Neural cell (in vitro differentiated cells): ENCODE results near the gene CRAT. TPM values are rescaled to one million over a fixed set of nuclear protein-coding genes. Genes with fewer than 3 reads are reported as not detected.

ENCODE experiments used
- H2AFZ ChIP-seq: fragments of 200-600, 300-800 bp; sonication (generic), shearing (Covaris generic); 2 replicates; pipeline ENCODE4 v1.6.0; 2014; ENCODE audit warnings: low read depth, mild to moderate bottlenecking, antibody characterized with exemption, low read length, moderate library complexity
- H3F3A ChIP-seq: fragments of 200-600 bp; shearing (Covaris generic); 2 replicates; pipeline ENCODE4 v1.6.1; 2016; ENCODE audit warnings: mild to moderate bottlenecking, moderate library complexity, mixed read lengths, antibody characterized with exemption, low read length; ENCODE audit not compliant: insufficient read depth, poor library complexity, severe bottlenecking
- H3K27ac ChIP-seq: fragments of 200-600, 300-800 bp; sonication (generic), shearing (Covaris generic); 2 replicates; pipeline ENCODE4 v1.5.1; 2014; ENCODE audit warnings: mild to moderate bottlenecking, low read length, moderate library complexity
- H3K27me3 ChIP-seq: fragments of 300-800, 200-600 bp; sonication (generic), shearing (Covaris generic); 2 replicates; pipeline ENCODE4 v1.6.0; 2014; ENCODE audit warnings: mild to moderate bottlenecking, low read depth, low read length, moderate library complexity; ENCODE audit not compliant: insufficient read depth
- H3K36me3 ChIP-seq: fragments of 300-800, 200-600 bp; sonication (generic), shearing (Covaris generic); 2 replicates; pipeline ENCODE4 v1.5.1; 2014; ENCODE audit warnings: mild to moderate bottlenecking, antibody characterized with exemption, low read length, moderate library complexity; ENCODE audit not compliant: insufficient read depth
- H3K4me2 ChIP-seq: fragments of 300-800, 200-600 bp; sonication (generic), shearing (Covaris generic); 2 replicates; pipeline ENCODE4 v1.6.0; 2014; ENCODE audit warnings: mild to moderate bottlenecking, low read length
- H3K4me3 ChIP-seq: fragments of 300-800, 200-600 bp; sonication (generic), shearing (Covaris generic); 2 replicates; pipeline ENCODE4 v1.5.1; 2014; ENCODE audit warnings: mild to moderate bottlenecking, low read length, moderate library complexity
- H3K79me2 ChIP-seq: fragments of 200-600 bp; shearing (Covaris generic); replicated peaks from 2 replicates; pipeline ENCODE4 v1.6.0; 2014; ENCODE audit warnings: mild to moderate bottlenecking, low read length, moderate library complexity; ENCODE audit not compliant: insufficient read depth
- H3K9ac ChIP-seq: fragments of 300-800, 200-600 bp; sonication (generic), shearing (Covaris generic); 2 replicates; pipeline ENCODE4 v1.6.1; 2016; ENCODE audit warnings: mild to moderate bottlenecking, low read length, mixed read lengths
- H3K9me2 ChIP-seq: fragments of 200-600 bp; shearing (Covaris generic); 2 replicates; pipeline ENCODE4 v1.6.1; 2016; ENCODE audit warnings: mild to moderate bottlenecking, low read length, mixed read lengths; ENCODE audit not compliant: insufficient read depth
- H3K9me3 ChIP-seq: fragments of 200-600, 300-800 bp; sonication (generic), shearing (Covaris generic); 2 replicates; pipeline ENCODE4 v1.6.1; 2016; ENCODE audit warnings: mild to moderate bottlenecking, mixed run types, low read length, moderate library complexity, mixed read lengths
- H4K20me1 ChIP-seq: fragments of 200-600 bp; shearing (Covaris generic); 2 replicates; pipeline ENCODE4 v1.6.1; 2016; ENCODE audit warnings: mild to moderate bottlenecking, mixed run types; ENCODE audit not compliant: insufficient read depth
- EP300 ChIP-seq: fragments of 450-650 bp; conservative IDR thresholded peaks from 2 replicates; pipeline ENCODE4 v1.6.1; 2014; ENCODE audit warnings: antibody characterized with exemption, mild to moderate bottlenecking, moderate library complexity; ENCODE audit not compliant: poor library complexity, severe bottlenecking
- EZH2 ChIP-seq: fragments of 200-600, 300-800 bp; shearing (Covaris generic), sonication (generic); IDR thresholded peaks from 2 replicates; pipeline ENCODE4 v1.6.1; 2014; ENCODE audit warnings: antibody characterized with exemption, low read length, borderline replicate concordance, mild to moderate bottlenecking; ENCODE audit not compliant: insufficient read depth, poor library complexity, severe bottlenecking
- MXI1 ChIP-seq: fragments of 450-650 bp; conservative IDR thresholded peaks from 2 replicates; pipeline ENCODE4 v1.6.1; 2014; ENCODE audit warnings: antibody characterized with exemption, mild to moderate bottlenecking; ENCODE audit not compliant: poor library complexity, severe bottlenecking
- POLR2AphosphoS5 ChIP-seq: IDR thresholded peaks from 2 replicates; pipeline ENCODE4 v1.6.1; 2012
- RAD21 ChIP-seq: fragments of 450-650 bp; conservative IDR thresholded peaks from 2 replicates; pipeline ENCODE4 v1.6.1; 2014; ENCODE audit warnings: antibody characterized with exemption, mild to moderate bottlenecking, moderate library complexity
- SMC3 ChIP-seq: fragments of 450-650 bp; conservative IDR thresholded peaks from 2 replicates; pipeline ENCODE4 v1.6.1; 2014; ENCODE audit warnings: antibody characterized with exemption, mild to moderate bottlenecking, moderate library complexity; ENCODE audit not compliant: poor library complexity
- TAF1 ChIP-seq: IDR thresholded peaks from 2 replicates; pipeline ENCODE4 v1.6.1; 2012; ENCODE audit warnings: low read depth
- polyA plus RNA-seq: library from polyadenylated mRNA; depleted of rRNA; stranded (reverse); fragments of >200 nt; gene quantifications from 2 replicates; pipeline ENCODE4 v1.2.3, GENCODE V29; 2014
- TF ChIP-seq, protein P1 (sequence below): IDR thresholded peaks from 2 replicates; pipeline ENCODE4 v1.6.1; 2012; ENCODE audit warnings: borderline replicate concordance
- TF ChIP-seq, protein P2 (sequence below): fragments of 450-650 bp; IDR thresholded peaks from 2 replicates; pipeline ENCODE4 v1.5.1; 2014; ENCODE audit warnings: antibody characterized with exemption, mild to moderate bottlenecking, moderate library complexity; ENCODE audit not compliant: poor library complexity, severe bottlenecking

The CRAT gene
- polyA plus RNA-seq, 1 donor from 2014 or later, result 14.3 TPM

DNA sequence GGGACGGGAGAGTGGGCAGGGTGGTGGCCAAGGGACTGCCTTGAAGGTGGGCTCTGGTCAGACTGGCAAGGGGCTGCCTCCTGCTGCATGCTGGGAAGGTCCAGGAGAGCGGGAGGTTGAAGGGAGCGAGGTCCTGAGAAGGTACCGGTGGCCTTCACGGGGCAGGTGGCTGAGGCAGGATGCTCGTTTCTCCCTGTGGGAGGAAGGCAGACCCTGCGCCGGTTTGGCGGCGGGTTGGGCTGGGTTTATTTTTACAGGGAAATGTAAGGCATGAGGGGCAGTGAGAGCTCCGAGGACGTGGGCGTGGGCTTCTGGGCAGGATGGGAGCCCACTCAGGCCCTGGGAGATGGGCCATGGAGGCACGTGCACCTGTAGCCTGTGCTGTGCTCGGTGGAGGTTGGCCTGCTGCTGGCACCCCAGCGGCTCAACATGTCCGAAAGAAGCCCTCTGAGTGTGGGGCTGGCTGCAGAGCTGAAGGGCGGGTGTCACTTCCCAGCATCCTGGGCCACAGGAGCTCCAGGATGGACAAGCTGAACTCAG is 40.1 kb upstream of the CRAT start:
- no peaks in the 10 kb centered on the region for H3K36me3 ChIP-seq

DNA sequence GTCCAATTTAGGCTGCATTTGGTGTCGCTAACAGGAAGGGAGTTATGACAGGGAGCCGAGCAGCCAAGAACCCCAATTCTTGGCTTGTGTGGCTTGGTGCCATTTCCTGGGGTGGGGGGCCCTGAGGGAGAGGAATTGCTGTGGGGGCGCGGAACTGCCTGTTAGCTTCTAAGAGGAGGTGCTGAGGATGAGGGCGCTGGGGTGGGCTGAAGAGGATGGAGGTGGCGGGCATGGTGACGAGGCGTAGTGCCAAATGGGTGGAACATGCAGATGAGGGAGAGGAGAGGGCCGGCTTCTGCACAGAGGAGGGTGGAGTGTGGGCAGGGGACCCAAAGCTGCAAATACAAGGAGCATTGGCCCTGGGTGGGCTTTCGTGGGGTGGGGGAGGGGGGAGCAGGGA is 39.5 kb upstream of the CRAT start:
- no peaks in the 10 kb centered on the region for H3K9me3 ChIP-seq
- no peaks in the 10 kb centered on the region for H4K20me1 ChIP-seq
- H3K9me2 ChIP-seq, result no peaks in the 10 kb centered on the region
- TF ChIP-seq EZH2 (no peak), SMC3 (no peak), RAD21 (no peak), POLR2AphosphoS5 (no peak), EP300 (no peak), TAF1 (no peak), MXI1 (no peak)
- TF ChIP-seq, protein P1, sequence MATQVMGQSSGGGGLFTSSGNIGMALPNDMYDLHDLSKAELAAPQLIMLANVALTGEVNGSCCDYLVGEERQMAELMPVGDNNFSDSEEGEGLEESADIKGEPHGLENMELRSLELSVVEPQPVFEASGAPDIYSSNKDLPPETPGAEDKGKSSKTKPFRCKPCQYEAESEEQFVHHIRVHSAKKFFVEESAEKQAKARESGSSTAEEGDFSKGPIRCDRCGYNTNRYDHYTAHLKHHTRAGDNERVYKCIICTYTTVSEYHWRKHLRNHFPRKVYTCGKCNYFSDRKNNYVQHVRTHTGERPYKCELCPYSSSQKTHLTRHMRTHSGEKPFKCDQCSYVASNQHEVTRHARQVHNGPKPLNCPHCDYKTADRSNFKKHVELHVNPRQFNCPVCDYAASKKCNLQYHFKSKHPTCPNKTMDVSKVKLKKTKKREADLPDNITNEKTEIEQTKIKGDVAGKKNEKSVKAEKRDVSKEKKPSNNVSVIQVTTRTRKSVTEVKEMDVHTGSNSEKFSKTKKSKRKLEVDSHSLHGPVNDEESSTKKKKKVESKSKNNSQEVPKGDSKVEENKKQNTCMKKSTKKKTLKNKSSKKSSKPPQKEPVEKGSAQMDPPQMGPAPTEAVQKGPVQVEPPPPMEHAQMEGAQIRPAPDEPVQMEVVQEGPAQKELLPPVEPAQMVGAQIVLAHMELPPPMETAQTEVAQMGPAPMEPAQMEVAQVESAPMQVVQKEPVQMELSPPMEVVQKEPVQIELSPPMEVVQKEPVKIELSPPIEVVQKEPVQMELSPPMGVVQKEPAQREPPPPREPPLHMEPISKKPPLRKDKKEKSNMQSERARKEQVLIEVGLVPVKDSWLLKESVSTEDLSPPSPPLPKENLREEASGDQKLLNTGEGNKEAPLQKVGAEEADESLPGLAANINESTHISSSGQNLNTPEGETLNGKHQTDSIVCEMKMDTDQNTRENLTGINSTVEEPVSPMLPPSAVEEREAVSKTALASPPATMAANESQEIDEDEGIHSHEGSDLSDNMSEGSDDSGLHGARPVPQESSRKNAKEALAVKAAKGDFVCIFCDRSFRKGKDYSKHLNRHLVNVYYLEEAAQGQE, result no peak
- TF ChIP-seq, protein P2, sequence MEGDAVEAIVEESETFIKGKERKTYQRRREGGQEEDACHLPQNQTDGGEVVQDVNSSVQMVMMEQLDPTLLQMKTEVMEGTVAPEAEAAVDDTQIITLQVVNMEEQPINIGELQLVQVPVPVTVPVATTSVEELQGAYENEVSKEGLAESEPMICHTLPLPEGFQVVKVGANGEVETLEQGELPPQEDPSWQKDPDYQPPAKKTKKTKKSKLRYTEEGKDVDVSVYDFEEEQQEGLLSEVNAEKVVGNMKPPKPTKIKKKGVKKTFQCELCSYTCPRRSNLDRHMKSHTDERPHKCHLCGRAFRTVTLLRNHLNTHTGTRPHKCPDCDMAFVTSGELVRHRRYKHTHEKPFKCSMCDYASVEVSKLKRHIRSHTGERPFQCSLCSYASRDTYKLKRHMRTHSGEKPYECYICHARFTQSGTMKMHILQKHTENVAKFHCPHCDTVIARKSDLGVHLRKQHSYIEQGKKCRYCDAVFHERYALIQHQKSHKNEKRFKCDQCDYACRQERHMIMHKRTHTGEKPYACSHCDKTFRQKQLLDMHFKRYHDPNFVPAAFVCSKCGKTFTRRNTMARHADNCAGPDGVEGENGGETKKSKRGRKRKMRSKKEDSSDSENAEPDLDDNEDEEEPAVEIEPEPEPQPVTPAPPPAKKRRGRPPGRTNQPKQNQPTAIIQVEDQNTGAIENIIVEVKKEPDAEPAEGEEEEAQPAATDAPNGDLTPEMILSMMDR, result no peak
- no peak overlapping the region for H2AFZ ChIP-seq
- H3K4me3 ChIP-seq, result no peak overlapping the region
- no peak overlapping the region for H3K9ac ChIP-seq
- H3K4me2 ChIP-seq, result no peak overlapping the region
- no peak overlapping the region for H3K27ac ChIP-seq
- H3K27me3 ChIP-seq, result no peaks in the 10 kb centered on the region
- H3K79me2 ChIP-seq, result no peaks in the 10 kb centered on the region
- no peaks in the 10 kb centered on the region for H3K36me3 ChIP-seq
- no peaks in the 10 kb centered on the region for H3F3A ChIP-seq

More for the DNA sequence above, 40.1 kb upstream of the CRAT start:
- H3K27me3 ChIP-seq, result no peaks in the 10 kb centered on the region
- no peak overlapping the region for H3K4me2 ChIP-seq
- H4K20me1 ChIP-seq, result no peaks in the 10 kb centered on the region
- no peak overlapping the region for H3K4me3 ChIP-seq
- no peaks in the 10 kb centered on the region for H3K9me3 ChIP-seq
- H3K9ac ChIP-seq, result no peak overlapping the region
- no peaks in the 10 kb centered on the region for H3F3A ChIP-seq
- H3K9me2 ChIP-seq, result no peaks in the 10 kb centered on the region
- no peaks in the 10 kb centered on the region for H3K79me2 ChIP-seq
- no peak for TF ChIP-seq EZH2
- TF ChIP-seq EP300, result no peak
- no peak for TF ChIP-seq RAD21
- no peak for TF ChIP-seq SMC3
- no peak for TF ChIP-seq MXI1
- TF ChIP-seq, protein P2, result no peak
- no peak for TF ChIP-seq TAF1
- no peak overlapping the region for H3K27ac ChIP-seq
- no peak overlapping the region for H2AFZ ChIP-seq
